Upper lobe of right lung (tissue), 1 donor: ENCODE data around the gene CLASP1. TPM values are rescaled to one million over a fixed set of nuclear protein-coding genes. Genes with fewer than 3 reads are reported as not detected.
A peak's percentile ranks its signal among the peaks of the same experiment; 100 is the strongest.

Experiments used
- ATAC-seq: fragments of 200-7000 bp; cut with Tn5 transposase; one replicate; pipeline ENCODE4 v1.9.1; 2020; ENCODE audit warnings: mild to moderate bottlenecking, moderate library complexity
- DNase-seq: peaks from one replicate; pipeline ENCODE4 v3.0.0-alpha.2; 2020
- H3K27ac ChIP-seq: fragments of 200-600 bp; one replicate; pipeline ENCODE4 v1.8.0; 2022
- H3K27me3 ChIP-seq: fragments of 200-600 bp; one replicate; pipeline ENCODE4 v1.8.0; 2022; ENCODE audit warnings: mild to moderate bottlenecking
- H3K36me3 ChIP-seq: fragments of 200-600 bp; one replicate; pipeline ENCODE4 v1.8.0; 2022
- H3K4me1 ChIP-seq: fragments of 200-600 bp; one replicate; pipeline ENCODE4 v1.8.0; 2022
- H3K4me3 ChIP-seq: fragments of 200-600 bp; one replicate; pipeline ENCODE4 v1.8.0; 2022; ENCODE audit warnings: mild to moderate bottlenecking
- H3K9me3 ChIP-seq: fragments of 200-600 bp; one replicate; pipeline ENCODE4 v1.8.0; 2022
- CTCF ChIP-seq: fragments of 200-600 bp; IDR thresholded peaks from one replicate; pipeline ENCODE4 v1.8.0; 2022; ENCODE audit warnings: antibody characterized with exemption
- intact Hi-C: fragments of 100-400 bp; cut with DNase I; formaldehyde crosslinking; loops from one replicate; pipeline ENCODE4 v1.11.0; 2022
- total RNA-seq: library from RNA; stranded (reverse); fragmentation: NEBNext Ultra II Directional; extraction: Animal tissue kit (Norgen Biotek cat#: 25700); gene quantifications from one replicate; pipeline ENCODE4 v1.2.1, GENCODE V29; 2021
- donor health status: DM: no; HTN: yes; CAD: no; lungs with severe emphysema.

The CLASP1 gene
- total RNA-seq, 1 donor from 2014 or later = 44.5 TPM

GRCh38 chr2:121362226-121362625, 287.0 kb downstream of the CLASP1 start:
- Histone ChIP-seq H3K4me1 (no peaks in the 10 kb centered on the region), H3K27ac (no peak overlapping the region), H3K4me3 (no peak overlapping the region), H3K27me3 (no peaks in the 10 kb centered on the region), H3K36me3 (peaks cover 82% of the 10 kb centered on the region), H3K9me3 (no peaks in the 10 kb centered on the region)
- no peak for DNase-seq
- ATAC-seq = no peak
- no peak for TF ChIP-seq CTCF
- intact Hi-C loops = no loop called here

GRCh38 chr2:121360566-121361300, 288.5 kb downstream of the CLASP1 start:
- peaks cover 76% of the 10 kb centered on the region for H3K36me3 ChIP-seq
- intact Hi-C loops = no loop called here
- no peak for TF ChIP-seq CTCF
- DNase-seq = peak; percentile 75
- no peak overlapping the region for H3K27ac ChIP-seq
- ATAC-seq = peak; percentile 72
- H3K4me3 ChIP-seq = no peak overlapping the region
- H3K4me1 ChIP-seq = no peaks in the 10 kb centered on the region
- no peaks in the 10 kb centered on the region for H3K9me3 ChIP-seq
- H3K27me3 ChIP-seq = no peaks in the 10 kb centered on the region

- no peak for DNase-seq
- no peaks in the 10 kb centered on the region for H3K9me3 ChIP-seq
- no peak overlapping the region for H3K4me3 ChIP-seq
- H3K27me3 ChIP-seq = no peaks in the 10 kb centered on the region
- ATAC-seq = no peak
- no peak overlapping the region for H3K27ac ChIP-seq
- intact Hi-C loops = loop anchor here (10.0 kb wide), 1 partner anchor 275 kb away; no protein-coding TSS in a partner anchor
- H3K4me1 ChIP-seq = no peaks in the 10 kb centered on the region
- TF ChIP-seq CTCF = no peak
- H3K36me3 ChIP-seq = peaks cover 75% of the 10 kb centered on the region
Measured at GRCh38 chr2:121359716-121360565, 289.3 kb downstream of the CLASP1 start.

- intact Hi-C loops = loop anchor here (10.0 kb wide), 1 partner anchor 274 kb away; no protein-coding TSS in a partner anchor
- H3K27ac ChIP-seq = no peak overlapping the region
- ATAC-seq (no peak), DNase-seq (no peak)
- no peak for TF ChIP-seq CTCF
- H3K4me1 ChIP-seq = no peaks in the 10 kb centered on the region
- H3K27me3 ChIP-seq = no peaks in the 10 kb centered on the region
- no peak overlapping the region for H3K4me3 ChIP-seq
- peaks cover 75% of the 10 kb centered on the region for H3K36me3 ChIP-seq
- no peaks in the 10 kb centered on the region for H3K9me3 ChIP-seq
Measured at GRCh38 chr2:121359170-121359569, 290.1 kb downstream of the CLASP1 start.

GRCh38 chr2:121358291-121358690, 291.0 kb downstream of the CLASP1 start:
- ATAC-seq = no peak
- no peak for DNase-seq
- no peaks in the 10 kb centered on the region for H3K9me3 ChIP-seq
- peaks cover 76% of the 10 kb centered on the region for H3K36me3 ChIP-seq
- H3K4me3 ChIP-seq = no peak overlapping the region
- H3K27ac ChIP-seq = no peak overlapping the region
- no peaks in the 10 kb centered on the region for H3K27me3 ChIP-seq
- intact Hi-C loops = loop anchor here (10.0 kb wide), 1 partner anchor 273 kb away; no protein-coding TSS in a partner anchor
- TF ChIP-seq CTCF = no peak
- no peaks in the 10 kb centered on the region for H3K4me1 ChIP-seq
